NOMO-1 treated with DMSO at 0.1 percent for 48 hours (cell line): ENCODE data around the gene GMNN.
"Not testable (repeated sequence)": the region's sequence is repeated elsewhere in the genome, so short reads cannot be mapped to it uniquely, and the experiment has no call there.

Experiments used
- DNase-seq: peaks from one replicate; lab custom pipeline; 2025; ENCODE audit not compliant: unreplicated experiment; lab: John Stamatoyannopoulos, UW

The GMNN gene

DNA sequence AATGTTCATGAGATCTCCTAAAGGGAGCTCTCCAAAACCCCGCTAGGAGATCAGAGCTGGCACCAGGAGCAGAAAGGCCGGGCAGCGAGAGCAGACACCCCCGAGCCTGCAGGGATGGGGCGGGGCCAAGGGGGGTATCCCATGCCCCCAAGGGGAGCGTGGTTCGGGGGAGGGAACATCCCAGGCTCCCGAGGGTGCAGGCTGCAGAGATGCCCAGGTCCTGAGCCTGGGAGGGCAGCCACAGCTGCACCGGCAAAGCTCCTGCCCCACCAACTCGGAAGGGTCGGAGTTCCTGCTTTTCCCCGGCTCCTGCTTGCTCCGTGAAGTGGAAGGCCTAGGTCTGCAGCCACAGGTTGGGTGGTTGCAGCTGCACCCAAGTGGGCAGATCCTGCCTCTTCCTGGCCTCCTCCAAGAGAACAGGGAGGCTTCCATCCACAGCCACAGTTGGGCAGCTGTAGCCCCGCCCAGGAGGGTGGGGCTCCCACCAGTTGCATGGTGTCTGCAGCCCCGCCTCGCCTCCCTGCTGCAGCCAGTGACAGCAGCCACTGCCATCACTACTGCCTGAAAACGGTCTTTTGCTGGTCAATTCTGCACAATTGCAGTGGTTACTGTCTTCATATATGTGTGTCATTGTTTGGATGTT lies 13.4 kb upstream of the GMNN start:
- no peak for DNase-seq

DNA sequence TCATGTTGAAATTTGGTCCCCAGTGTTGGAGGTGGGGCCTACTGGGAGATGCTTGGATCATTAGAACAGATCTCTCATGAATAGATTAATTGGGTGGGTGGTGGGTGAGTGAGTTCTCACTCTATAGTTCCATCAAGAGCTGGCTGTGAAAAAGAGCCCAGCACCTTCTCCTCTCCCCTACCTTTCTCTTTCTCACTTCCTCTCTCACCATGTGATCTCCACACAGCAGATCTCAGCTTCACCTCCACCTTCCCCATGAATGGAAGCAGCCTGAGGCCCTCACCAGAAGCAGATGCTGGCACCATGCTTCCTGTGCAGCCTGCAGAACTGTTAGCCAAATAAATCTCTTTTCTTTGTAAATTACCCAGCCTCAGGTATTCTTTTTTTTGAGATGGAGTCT lies 12.9 kb upstream of the GMNN start:
- DNase-seq: no peak

DNA sequence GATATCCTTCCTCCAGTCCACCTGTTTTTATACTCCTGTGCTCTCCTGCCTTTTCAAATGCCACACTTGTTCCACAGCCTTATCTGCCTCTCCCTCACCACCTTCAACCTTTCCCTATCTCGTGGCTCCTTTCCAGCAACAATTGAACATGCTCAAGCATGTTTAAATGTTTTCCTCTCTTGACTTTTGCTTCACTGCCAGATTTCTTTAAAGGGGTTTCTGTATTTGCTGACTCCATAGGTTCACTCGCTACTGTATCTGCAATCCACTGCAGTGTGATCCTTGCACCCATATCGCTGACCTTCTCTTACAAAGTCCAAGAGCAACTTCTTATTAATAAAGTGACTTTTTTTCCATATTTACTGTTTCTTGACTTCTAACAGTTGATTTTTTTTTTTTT lies 11.2 kb upstream of the GMNN start:
- no peak for DNase-seq

DNA sequence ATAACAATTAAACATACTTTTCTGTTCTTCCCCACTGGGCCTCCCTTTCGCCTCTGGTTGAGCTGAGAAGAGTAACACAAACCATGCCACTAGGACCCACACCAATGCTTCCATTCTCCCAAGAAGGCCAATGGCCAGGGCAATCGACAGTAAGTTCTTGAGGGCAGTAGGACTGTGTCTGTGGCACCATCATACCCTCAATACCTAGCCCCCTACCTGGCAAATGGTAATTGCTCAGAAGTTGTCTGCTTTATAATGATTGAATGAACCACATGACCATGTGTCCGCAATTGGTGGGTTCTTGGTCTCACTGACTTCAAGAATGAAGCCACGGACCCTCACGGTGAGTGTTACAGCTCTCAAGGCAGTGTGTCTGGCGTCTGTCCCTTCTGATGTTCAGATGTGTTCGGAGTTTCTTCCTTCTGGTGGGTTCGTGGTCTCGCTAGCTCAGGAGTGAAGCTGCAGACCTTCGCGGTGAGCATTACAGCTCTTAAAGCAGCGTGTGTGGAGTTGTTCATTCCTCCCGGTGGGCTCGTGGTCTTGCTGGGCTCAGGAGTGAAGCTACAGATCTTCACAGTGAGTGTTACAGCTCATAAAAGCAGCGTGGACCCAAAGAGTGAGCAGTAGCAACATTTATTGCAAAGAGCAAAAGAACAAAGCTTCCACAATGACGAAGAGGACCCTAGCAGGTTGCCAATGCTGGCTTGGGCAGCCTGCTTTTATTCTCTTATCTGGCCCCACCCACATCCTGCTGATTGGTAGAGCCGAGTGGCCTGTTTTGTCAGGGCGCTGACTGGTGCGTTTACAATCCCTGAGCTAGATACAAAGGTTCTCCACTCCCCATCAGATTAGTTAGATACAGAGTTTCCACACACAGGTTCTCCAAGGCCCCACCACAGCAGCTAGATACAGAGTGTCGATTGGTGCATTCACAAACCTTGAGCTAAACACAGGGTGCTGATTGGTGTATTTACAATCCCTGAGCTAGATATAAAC lies 9.6 kb upstream of the GMNN start:
- not testable (repeated sequence) for DNase-seq

DNA sequence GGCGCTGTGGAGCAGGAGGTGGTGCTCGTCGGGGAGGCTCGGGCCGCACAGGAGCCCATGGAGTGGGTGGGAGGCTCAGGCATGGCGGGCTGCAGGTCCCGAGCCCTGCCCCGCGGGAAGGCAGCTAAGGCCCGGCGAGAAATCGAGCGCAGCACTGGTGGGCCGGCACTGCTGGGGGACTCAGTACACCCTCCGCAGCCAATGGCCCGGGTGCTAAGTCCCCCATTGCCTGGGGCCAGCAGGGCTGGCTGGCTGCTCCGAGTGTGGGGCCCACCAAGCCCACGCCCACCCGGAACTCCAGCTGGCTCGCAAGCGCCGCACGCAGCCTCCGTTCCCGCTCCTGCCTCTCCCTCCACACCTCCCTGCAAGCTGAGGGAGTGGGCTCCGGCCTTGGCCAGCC lies 8.8 kb upstream of the GMNN start:
- DNase-seq: not testable (repeated sequence)

DNA sequence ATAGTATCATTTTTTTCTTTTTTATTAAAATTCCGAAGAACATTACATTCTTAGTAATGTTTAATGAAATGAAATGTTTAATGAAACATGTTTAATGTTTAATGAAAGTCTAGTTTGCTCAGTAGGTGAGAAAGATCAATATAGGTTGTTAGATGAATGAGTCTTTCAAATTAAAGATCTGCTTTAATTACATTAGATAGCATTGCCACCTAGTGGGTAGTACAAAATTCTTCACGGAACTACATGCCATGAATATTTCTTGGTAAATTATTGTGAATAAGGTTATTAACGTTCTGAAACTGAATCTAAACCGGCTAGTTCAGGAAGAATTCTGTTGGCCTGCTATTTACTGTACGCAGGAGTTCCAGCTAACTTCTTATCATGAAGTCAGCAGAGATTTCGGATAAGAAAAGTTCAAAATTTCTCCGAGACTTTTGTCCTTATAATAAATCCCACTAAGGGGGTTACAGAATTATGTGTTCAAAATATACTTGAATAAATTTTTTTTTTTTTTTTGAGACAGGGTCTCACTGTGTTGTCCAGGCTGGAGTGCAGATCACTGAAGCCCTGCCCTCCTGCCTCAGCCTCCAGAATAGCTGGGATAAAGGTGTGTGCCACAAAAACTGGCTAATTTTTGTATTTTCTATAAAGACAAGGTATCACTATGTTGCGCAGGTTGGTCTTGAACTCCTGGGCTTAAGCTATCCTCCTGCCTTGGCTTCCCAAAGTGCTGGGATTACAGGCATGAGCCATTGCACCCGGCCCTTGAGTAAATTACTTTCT lies 7.9 kb upstream of the GMNN start:
- peak; percentile 72 for DNase-seq

DNA sequence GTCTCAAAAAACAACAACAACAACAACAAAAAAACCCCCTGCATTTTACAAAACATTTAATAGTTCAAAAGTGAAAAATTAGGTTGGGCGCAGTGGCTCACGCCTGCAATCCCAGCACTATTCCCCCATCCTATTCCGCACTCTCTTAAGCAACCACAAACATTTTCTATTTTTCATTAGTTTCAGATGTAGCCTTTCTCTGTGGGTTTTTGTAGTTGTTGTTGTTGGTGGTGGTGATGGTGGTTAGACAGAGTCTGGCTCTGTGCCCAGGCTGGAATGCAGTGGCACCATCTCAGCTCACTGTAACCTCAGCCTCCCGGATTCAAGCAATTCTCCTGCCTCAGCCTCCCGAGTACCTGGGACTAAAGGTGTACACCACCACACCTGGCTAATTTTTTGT lies 6.4 kb upstream of the GMNN start:
- no peak for DNase-seq

DNA sequence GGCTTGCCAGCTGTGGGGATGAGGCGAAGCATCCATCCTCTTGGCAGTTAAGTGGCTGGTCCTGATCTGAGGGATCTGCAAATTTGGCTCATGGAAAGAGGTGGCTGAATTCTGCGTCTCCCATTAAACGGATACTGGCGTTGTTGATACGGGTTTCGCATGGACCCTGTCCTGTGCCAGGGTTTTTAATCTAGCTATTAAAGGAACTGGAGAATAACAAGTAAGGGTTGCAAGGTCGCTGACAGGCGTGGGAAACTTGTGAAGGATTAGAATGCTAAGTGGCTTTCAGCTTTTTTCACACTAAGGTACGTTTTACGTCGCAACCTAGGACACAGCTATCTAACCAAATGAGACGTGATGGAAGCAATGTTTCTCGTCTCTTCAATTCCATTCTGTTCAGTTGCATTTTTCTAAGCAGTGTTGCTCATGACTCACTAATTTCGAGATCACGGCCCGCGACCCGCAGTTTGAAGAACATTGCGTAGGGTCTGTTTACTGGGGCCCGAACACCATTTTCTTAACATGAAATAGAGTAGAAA lies 852 bp downstream of the GMNN start:
- DNase-seq: no peak

DNA sequence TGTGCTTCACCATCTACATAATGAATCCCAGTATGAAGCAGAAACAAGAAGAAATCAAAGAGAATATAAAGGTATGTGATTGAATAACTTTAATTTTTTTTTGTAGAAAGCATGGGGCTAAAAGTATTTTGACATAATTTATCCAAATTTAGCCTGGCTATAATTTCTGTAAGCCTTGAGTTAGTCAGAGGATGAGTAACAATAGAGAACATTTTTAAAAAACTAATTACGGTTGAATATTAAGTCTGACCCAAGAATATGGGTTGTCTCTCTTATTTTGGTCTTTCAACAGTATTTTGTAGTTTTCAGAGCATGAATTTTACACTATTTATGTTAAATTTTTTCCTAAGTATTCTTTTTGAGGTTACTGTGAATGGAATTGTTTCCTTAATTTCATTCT lies 2.5 kb downstream of the GMNN start:
- DNase-seq: no peak

DNA sequence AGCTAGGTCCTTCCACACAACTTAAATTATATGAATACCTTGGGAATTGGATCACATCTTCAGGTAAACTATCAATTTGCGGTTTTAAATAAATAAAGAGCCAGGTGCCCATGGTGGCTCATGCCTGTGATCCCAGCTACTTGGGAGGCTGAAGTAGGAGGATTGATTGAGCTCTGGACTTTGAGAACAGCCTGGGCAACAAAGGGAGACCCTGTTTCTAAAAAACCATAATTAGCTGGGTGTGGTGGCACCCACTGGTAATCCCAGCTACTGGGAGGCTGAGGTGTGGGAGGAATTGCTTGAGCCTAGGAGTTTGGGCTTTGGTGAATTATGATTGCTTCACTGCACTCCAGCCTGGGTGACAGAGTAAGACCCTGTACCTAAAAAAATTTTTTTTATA lies 3.4 kb downstream of the GMNN start:
- no peak for DNase-seq

DNA sequence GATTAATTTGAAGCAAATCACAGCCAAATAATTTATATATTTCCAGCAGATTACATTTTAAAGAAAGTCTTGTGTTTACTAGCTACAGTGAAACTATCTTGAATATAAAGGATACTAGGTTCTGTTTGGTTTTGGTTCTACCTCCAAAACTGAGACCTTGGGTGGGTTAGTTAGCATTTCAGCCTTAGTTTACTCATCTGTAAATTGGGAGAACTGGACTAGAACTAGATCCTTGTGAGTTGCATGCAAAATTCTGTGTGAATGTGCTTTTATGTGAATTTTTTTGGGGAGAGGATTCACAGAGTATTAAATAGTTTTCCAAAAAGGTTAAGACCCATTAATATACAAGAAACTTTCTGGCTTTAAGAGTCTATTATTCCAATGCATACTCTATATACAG lies 4.1 kb downstream of the GMNN start:
- no peak for DNase-seq

DNA sequence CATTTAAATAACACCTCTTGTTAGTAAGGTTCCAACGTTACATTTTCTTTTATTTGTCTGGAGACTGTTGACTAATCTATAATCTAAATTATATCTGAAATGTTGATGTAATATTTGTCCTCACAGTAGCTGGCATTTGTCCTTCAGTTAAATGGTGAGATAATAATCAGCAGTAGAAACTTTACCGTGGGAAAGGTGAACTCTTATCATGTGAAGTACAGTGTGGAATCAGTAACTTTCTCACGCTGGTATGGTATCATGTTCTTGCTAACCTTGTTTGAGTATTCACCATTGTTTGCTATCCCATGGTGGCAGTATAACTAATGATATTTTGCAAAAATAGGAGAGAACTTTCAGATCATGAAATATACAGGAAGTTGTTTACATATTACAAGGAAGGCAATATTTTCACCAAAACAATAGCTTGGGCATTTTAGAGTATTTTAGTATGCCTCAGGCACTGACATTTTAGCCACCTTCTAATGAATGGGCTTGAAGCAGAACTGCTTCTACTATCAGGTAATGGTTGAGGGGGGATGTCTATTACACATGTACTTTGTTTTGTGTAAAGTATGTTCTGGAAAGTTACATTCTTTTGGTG lies 4.8 kb downstream of the GMNN start:
- no peak for DNase-seq

DNA sequence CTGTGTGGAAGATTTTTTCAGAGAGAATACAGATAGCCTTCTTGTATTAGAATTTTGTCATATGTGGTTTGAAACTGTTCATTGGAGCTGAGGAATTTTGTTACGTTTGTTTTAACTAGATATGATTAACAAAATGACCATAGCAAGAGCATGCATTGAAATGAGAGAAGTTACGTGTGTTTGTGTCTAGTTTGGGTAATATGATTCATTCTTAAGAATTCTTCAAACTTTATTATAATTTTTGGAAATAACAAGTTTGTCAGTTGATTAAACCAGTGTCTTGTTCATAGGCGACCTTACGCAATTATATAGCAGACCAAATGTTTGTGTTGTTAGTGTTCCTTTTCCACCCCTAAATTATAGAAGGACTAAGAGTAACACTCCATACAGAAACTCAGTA lies 5.5 kb downstream of the GMNN start:
- no peak for DNase-seq

DNA sequence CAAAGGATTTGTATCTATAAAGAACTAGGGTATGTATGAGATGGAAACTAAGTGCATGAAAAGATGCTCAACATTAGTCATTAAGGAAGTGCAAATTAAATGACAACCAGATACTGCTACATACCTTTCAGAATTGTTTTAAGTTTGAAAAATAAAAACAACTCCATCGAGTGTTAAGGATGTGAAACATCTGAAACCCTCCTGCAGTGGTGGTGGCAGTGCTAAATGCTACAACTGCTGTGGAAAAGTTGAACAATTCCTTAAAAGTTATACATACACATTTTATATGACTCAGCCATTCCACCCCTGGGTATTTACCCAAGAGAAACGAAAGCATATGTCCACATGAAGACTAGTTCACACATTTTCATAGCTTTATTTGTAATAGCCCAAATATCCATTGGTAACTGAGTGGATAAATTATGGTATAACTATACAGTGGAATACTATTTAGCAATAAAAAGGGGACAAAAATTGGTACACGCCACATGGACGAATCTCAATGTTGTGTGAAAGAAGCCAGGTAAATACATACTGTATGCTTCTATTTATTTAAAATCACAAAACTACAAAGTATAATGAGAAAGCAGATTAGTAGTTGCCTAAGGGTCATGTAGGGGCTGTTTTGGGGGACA lies 13.4 kb downstream of the GMNN start:
- no peak for DNase-seq

DNA sequence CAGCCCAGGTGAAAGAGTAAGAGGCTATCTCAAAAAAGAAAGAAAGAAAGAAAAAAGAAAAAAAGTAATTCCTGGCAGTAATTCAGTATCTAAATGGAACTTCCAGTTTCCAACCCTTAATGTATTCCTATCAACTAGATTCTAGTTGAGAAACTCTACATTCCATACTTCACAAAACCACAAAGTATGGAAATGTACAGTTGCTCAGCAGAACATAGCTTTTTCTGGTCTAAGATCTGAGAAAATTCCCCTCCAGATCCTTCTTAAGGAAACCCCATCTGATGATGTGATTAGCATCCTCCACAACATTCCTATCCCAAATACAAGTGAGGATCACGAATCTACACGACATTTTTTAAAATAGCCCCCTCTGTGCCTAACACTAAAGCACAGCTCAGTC lies 20.4 kb downstream of the GMNN start:
- DNase-seq: no peak

DNA sequence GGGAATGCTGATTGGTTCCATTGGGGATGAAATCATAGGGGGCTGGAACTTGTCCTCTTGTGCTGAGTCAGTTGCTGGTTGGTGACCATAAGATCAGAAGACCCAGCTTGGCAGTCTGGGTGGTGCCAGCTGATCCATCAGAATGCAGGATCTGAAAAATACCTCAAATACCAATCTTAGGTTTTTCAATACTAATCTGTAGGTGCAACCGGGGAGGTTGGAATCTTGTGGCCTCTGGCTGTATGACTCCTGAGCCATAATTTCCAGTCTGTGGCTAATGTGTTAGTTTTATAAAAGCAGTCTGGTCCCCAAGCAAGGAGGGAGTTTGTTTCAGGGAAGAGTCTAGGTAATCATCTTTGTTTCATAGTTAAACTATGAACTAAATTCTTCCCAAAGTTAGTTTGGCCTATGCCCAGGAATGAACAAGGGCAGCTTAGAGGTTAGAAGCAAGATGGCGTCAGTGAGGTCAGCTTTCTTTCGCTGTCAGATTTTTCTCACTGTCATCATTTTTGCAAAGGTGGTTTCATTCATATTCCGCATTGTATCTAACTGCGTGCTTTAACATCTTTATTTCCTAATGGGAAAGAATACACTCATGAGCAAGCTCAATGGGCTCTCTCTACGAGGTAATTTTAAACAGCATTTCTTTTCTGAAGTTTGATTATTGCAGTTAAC lies 22.0 kb downstream of the GMNN start:
- DNase-seq: no peak

DNA sequence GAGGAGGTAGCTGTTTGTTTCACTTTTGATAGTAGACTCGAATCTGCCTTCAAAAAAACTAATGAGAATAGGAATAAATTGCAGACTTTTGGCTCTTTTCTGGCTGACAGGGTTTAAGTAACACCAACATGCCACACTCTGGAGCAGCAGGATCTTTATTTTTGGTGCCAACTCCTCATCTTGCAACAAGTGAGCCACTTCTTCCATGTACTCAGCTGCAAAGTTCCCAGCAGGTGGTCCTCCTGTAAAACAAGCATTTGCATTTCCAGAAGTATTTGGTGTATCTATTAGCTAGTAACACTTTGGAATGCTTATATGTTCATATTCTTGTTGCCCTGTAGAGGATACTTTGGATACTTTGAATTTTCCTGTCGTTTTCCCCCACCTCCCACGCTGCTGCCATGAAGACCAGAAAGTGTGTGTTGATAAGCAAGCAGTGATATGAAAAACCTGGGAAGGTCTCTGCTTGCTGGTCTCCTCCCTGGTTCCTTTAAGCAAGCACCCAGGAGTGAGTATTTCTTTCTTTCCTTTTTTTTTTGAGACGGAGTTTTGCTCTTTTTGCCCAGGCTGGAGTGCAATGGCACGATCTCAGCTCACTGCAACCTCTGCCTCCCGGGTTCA lies 23.0 kb downstream of the GMNN start:
- DNase-seq: no peak

DNA sequence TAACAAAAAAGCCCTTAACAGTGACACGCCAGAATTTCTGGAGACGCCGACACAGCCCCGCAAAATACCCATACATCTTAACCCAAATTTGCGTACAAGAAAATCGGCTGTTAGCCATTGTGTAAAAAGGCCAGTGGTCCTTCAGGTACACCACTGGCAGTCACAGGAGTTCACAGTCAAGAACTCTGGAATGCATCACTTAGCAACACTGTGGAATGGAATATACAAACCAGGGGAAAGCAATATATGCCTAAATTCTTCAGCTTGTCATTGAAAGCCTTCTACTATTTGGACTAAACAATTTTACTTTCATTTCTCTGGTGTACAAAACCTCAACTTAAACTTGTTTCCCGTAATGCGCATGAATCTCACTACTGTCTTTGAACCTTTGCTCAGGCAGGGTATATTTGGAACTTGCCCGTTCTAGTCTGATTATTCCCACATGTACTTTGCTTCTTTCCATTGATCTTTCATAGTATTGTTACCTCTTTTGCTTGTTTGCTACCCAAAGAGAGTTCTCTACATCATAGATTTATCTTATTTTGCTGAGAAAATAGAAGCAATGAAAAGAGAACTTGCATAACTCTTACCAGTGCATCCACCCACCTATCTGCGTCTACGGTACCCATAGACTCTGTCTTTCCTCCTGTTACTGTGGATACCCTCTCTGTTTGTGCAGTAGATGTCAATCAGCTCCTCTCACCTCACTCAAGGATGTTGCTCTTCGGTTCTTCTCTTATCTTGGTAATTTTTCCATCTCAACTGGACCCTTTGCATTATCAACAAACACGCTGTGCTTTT lies 24.2 kb downstream of the GMNN start, which contains the start of gene ARMH2:
Gene ARMH2 (minus strand): TSS at position 178 of the 801 bp plus-strand sequence. CDS start 60 bp downstream, at position 118.
- no peak for DNase-seq

DNA sequence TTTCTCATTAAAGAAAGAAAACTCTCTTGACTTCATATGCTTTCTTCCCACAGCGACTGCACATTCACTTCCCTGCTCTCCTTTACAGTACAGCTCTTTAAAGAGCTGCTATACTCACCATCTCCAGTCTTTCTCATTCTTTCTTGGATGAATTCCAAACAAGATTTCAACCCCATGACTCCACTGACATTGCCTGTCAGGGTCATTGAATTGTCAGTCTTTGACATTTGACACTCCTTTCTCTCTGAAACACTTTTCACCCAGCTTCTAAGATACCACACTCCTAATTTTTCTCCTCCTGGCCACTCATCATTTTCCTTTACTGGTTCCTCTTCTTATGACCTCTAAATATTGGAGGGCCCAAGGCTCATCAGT lies 24.8 kb downstream of the GMNN start:
- DNase-seq: no peak
